Measurements from ENCODE around the gene MS4A10.
"Not testable (repeated sequence)": the region's sequence is repeated elsewhere in the genome, so short reads cannot be mapped to it uniquely, and the experiment has no call there.

DNA sequence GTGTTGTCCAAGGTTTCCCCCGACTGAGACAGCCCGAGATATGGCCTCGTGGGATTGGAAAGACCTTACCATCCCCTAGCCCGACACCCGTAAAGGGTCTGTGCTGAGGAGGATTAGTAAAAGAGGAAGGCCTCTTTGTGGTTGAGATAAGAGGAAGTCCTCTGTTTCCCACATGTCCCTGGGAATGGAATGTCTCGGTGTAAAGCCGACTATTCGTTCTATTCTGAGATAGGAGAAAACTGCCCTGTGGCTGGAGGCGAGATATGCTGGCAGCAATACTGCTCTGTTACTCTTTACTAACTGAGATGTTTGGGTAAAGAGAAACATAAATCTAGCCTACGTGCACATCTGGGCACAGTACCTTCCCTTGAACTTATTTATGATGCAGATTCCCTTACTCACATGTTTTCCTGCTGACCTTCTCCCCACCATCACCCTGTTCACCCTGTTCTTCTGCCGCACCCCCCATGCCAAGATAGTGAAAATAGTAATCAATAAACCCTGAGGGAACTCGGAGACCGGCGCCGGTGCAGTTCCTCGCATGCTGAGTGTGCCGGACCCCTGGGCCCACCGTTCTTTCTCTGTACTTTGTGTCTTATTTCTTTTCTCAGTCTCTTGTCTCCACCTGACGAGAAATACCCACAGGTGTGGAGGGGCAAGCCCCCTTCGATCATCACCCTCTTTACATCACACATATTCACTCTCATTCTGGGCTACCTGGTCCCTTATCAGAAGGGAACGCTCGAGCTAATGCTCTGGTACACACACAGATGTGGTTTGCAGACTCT lies 25.5 kb upstream of the MS4A10 start:
- TF ChIP-seq, protein P1, sequence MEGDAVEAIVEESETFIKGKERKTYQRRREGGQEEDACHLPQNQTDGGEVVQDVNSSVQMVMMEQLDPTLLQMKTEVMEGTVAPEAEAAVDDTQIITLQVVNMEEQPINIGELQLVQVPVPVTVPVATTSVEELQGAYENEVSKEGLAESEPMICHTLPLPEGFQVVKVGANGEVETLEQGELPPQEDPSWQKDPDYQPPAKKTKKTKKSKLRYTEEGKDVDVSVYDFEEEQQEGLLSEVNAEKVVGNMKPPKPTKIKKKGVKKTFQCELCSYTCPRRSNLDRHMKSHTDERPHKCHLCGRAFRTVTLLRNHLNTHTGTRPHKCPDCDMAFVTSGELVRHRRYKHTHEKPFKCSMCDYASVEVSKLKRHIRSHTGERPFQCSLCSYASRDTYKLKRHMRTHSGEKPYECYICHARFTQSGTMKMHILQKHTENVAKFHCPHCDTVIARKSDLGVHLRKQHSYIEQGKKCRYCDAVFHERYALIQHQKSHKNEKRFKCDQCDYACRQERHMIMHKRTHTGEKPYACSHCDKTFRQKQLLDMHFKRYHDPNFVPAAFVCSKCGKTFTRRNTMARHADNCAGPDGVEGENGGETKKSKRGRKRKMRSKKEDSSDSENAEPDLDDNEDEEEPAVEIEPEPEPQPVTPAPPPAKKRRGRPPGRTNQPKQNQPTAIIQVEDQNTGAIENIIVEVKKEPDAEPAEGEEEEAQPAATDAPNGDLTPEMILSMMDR (IDR thresholded peaks at IDR 0.05 in 8 of 11, conservative IDR thresholded peaks at IDR 0.05 in 3 of 11): not testable (repeated sequence)
- not testable (repeated sequence) for TF ChIP-seq POLR2AphosphoS5, POLR2A (IDR thresholded peaks at IDR 0.05)

Data from spleen (tissue), 7 donors.